GM10266 (cell line): Measurements from ENCODE around the gene CD99.

ENCODE experiments used
- DNase-seq: peaks from one replicate; pipeline ENCODE4 v3.0.0; 2012; ENCODE audit errors: extremely low spot score
- CTCF ChIP-seq: IDR thresholded peaks from 2 replicates; pipeline ENCODE4 v1.5.1; 2012; ENCODE audit warnings: mild to moderate bottlenecking, low read depth; ENCODE audit not compliant: control insufficient read depth, insufficient read depth; ENCODE audit errors: missing control alignments

The CD99 gene

GRCh38 chrX:2676794-2677675 is 14.1 kb upstream of the CD99 start:
- no peak for DNase-seq
- TF ChIP-seq CTCF, result no peak

DNA sequence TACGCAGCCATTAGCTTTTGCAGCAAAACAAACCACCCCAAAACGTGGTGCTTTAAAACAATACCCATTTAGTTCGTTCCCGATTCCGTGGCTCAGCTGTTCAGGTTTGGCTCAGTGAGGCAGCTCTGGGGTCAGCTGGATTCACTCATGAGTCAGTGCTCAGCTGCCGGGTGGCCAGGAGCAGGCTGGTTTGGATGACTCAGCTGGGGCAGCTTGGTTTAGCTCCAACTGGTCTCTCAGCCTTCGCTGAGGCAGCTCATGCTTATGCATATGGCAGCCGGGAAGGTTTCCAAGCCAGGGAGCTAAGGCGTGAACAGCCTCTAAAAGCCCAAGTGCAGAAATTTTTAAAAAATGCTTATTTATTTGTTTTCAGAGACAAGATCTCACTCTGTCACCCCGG is 13.3 kb upstream of the CD99 start:
- no peak for TF ChIP-seq CTCF
- no peak for DNase-seq

GRCh38 chrX:2678583-2678982 is 12.5 kb upstream of the CD99 start:
- no peak for TF ChIP-seq CTCF

DNA sequence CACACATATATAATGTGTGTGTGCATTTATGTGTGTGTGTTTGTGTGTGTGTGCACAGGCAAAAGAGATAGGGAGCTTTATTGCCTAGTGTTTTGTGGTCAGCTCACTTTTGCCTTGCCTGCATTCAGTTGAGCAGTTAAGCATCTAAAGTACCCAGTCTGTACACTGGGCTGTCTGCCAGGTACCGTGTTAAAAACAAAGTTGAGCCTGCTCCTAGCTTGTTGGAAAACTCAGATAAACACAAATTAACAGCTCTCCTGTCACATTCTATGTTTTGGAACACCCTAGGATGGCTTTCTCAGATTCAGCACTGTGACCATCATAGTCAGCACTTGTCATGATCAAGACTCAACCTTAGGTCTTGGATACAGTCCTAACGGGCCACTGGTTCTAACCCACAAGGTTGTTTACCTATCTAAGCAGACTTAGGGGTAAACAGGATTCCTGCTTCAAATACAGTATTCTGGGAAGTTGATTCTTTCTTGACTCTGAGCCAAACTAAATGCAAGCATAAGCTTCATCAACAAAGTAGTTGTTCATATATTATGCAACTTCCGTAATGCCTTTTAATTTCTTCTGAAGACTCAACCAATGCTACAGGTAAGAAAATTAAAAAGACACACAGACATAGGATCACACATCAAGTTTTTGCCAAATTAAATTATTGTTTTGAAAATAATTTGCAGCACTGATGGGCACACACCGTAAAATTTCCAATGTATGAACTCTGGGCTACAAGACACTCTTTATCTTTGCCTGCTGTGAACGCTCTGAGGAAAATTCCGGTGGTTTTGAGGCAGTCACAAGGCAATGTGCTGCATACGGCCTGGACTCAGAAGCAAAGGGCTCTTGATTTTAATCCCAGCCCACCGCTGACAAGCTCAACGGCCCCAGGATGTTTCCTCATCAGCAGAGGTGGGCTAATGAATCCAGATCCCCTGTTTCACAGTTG is 11.3 kb upstream of the CD99 start:
- no peak for DNase-seq
- no peak for TF ChIP-seq CTCF

More at GRCh38 chrX:2678583-2678982, 12.5 kb upstream of the CD99 start:
- DNase-seq, result no peak

DNA sequence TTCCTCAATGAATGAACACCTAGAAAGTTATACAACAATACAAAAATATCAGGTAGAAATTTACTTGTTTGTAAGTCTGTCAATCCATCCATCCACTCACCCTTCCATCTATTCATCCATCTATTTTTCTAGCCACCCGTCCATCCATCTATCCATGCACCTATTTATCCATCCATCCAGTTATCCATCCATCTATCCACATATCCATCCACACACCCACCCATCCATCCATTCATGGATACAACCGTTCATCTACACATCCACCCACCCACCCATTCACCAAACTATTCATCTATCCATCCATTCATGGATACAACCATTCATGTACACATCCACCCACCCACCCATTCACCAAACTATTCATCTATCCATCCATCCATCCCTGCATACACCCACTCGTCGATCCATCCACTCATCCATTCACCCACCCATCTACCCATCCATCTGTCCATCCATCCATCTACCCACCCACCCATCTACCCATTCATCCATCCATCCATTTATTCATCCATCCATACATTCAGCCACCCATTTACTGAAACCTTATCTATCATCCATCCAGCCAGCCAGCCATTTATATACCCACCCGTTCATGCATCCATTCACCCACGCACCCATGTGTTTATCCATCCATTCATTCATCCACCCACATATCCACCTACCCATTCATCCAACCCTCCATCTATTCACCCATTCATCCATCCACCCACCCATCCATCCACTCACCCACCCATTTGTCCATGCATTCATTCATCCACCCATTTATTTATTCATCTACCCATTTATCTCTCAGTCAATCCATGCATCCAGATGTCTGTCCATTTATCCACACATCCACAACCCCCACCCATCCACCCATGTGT is 10.4 kb upstream of the CD99 start:
- TF ChIP-seq CTCF, result no peak

GRCh38 chrX:2682565-2683177 is 8.4 kb upstream of the CD99 start:
- DNase-seq, result no peak
- no peak for TF ChIP-seq CTCF

More for the DNA sequence above, 10.4 kb upstream of the CD99 start:
- DNase-seq, result no peak
